ENCODE data around the gene DMKN. TPM values are rescaled to one million over a fixed set of nuclear protein-coding genes. Genes with fewer than 3 reads are reported as not detected.
"Not testable (repeated sequence)": the region's sequence is repeated elsewhere in the genome, so short reads cannot be mapped to it uniquely, and the experiment has no call there.

The DMKN gene
- total and polyA plus RNA-seq, 10 donors = 2.5 to 17.9 (median 6.7) TPM

- intact Hi-C loops (cut with DNase I; ENCODE audit: low total_unique reads) = no loop called here
- no peak for DNase-seq
- no peak overlapping the region for H3K27ac ChIP-seq
- H3K4me3 ChIP-seq = no peak overlapping the region
- TF ChIP-seq POLR2AphosphoS5 (IDR thresholded peaks at IDR 0.05) = no peak
- no peak for TF ChIP-seq CTCF (IDR thresholded peaks at IDR 0.05 in 8 of 11, conservative IDR thresholded peaks at IDR 0.05 in 3 of 11)
- no peak for TF ChIP-seq POLR2A (IDR thresholded peaks at IDR 0.05)
- H3K36me3 ChIP-seq = no peaks in the 10 kb centered on the region
- peaks cover 0 to 13% (median 8%) of the 10 kb centered on the region in 6 donors for H3K4me1 ChIP-seq
- WGBS, 5 donors = 84 to 93% (median 90%) methylated on average over 8 of the region's 8 CpGs
- H3K9me3 ChIP-seq = no peaks in the 10 kb centered on the region
- H3K27me3 ChIP-seq (replicated peaks in 1 of 7) = no peaks in the 10 kb centered on the region
Observed at GRCh38 chr19:35471946-35472345, 41.5 kb downstream of the DMKN start.

GRCh38 chr19:35471075-35471474, 42.4 kb downstream of the DMKN start:
- 91 to 98% (median 97%) methylated on average over 4 of the region's 4 CpGs for WGBS, 5 donors

GRCh38 chr19:35470128-35470527, 43.3 kb downstream of the DMKN start:
- 78 to 93% (median 90%) methylated on average over 7 of the region's 7 CpGs for WGBS, 5 donors

More at GRCh38 chr19:35471075-35471474, 42.4 kb downstream of the DMKN start:
- intact Hi-C loops (cut with DNase I; ENCODE audit: low total_unique reads); H3K27me3 ChIP-seq (replicated peaks in 1 of 7); H3K27ac ChIP-seq; H3K36me3 ChIP-seq; H3K9me3 ChIP-seq; H3K4me3 ChIP-seq; DNase-seq: not testable (repeated sequence)
- peaks cover 0 to 13% (median 8%) of the 10 kb centered on the region in 6 donors for H3K4me1 ChIP-seq

GRCh38 chr19:35468637-35469036, 44.8 kb downstream of the DMKN start:
- no peak overlapping the region for H3K27ac ChIP-seq
- intact Hi-C loops (cut with DNase I; ENCODE audit: low total_unique reads) = loop anchor here (2.0 kb wide), 1 partner anchor 116 kb away; no protein-coding TSS in a partner anchor
- peak; percentile 90 for DNase-seq
- H3K36me3 ChIP-seq = no peaks in the 10 kb centered on the region
- no peaks in the 10 kb centered on the region for H3K9me3 ChIP-seq
- H3K27me3 ChIP-seq (replicated peaks in 1 of 7) = peaks cover 0 to 6% (median 0%) of the 10 kb centered on the region in 7 donors
- H3K4me3 ChIP-seq = no peak overlapping the region
- TF ChIP-seq CTCF (IDR thresholded peaks at IDR 0.05 in 8 of 11, conservative IDR thresholded peaks at IDR 0.05 in 3 of 11) (peak; percentile 70 to 94 (median 86)), POLR2AphosphoS5 (IDR thresholded peaks at IDR 0.05) (peak in 1 of 3 donors; percentile 32), POLR2A (IDR thresholded peaks at IDR 0.05) (no peak)
- H3K4me1 ChIP-seq = peaks cover 1 to 19% (median 12%) of the 10 kb centered on the region in 6 donors
- WGBS, 5 donors = 18 to 36% (median 20%) methylated on average over 2 of the region's 2 CpGs

More at GRCh38 chr19:35470128-35470527, 43.3 kb downstream of the DMKN start:
- Histone ChIP-seq H3K36me3 (no peaks in the 10 kb centered on the region), H3K27me3 (replicated peaks in 1 of 7) (no peaks in the 10 kb centered on the region), H3K4me1 (peaks cover 0 to 13% (median 8%) of the 10 kb centered on the region in 6 donors), H3K27ac (no peak overlapping the region), H3K4me3 (no peak overlapping the region), H3K9me3 (no peaks in the 10 kb centered on the region)
- no peak for DNase-seq
- TF ChIP-seq POLR2AphosphoS5 (IDR thresholded peaks at IDR 0.05) (no peak), POLR2A (IDR thresholded peaks at IDR 0.05) (no peak), CTCF (IDR thresholded peaks at IDR 0.05 in 8 of 11, conservative IDR thresholded peaks at IDR 0.05 in 3 of 11) (no peak)
- intact Hi-C loops (cut with DNase I; ENCODE audit: low total_unique reads) = no loop called here

Measured in spleen (tissue), 11 donors.